Adrenal gland (tissue), 12 donors: ENCODE results near the gene PTGES2. TPM values are rescaled to one million over a fixed set of nuclear protein-coding genes. Genes with fewer than 3 reads are reported as not detected.

Experiments
- DNase-seq, 7 donors: peaks; one replicate each; pipeline ENCODE4 v3.0.0-alpha.2; 2019 to 2020
- H3K27ac ChIP-seq, 5 donors: fragments of 200-600 bp; sonication (generic) in 4 of 5; 1 replicate in 3 of 5; 2 replicates in 2 of 5; pipeline versions ENCODE4 v1.5.1 to v1.8.0; 2016 to 2020; ENCODE audit warnings: mild to moderate bottlenecking in 1 of 5
- H3K27me3 ChIP-seq: fragments of 200-600 bp; 2 replicates; pipeline ENCODE4 v1.8.0; 2021
- H3K36me3 ChIP-seq, 2 donors: fragments of 200-600 bp; replicated peaks in 1 of 2; 1 replicate in 1 of 2; 2 replicates in 1 of 2; pipeline versions ENCODE4 v1.5.1 to v1.8.0; 2018 to 2022
- H3K4me1 ChIP-seq, 2 donors: fragments of 200-600 bp; replicated peaks in 1 of 2; 1 replicate in 1 of 2; 2 replicates in 1 of 2; pipeline versions ENCODE4 v1.5.1 to v1.8.0; 2018 to 2021
- H3K4me3 ChIP-seq, 4 donors: fragments of 200-600 bp; sonication (generic) in 3 of 4; one replicate each; pipeline ENCODE4 v1.5.1; 2016 to 2018
- H3K9me3 ChIP-seq, 3 donors: fragments of 200-600 bp; sonication (generic) in 1 of 3; replicated peaks in 1 of 3; 1 replicate in 2 of 3; 2 replicates in 1 of 3; pipeline versions ENCODE4 v1.5.1 to v1.8.0; 2016 to 2021
- POLR2A ChIP-seq, 2 donors: fragments of 450-650 bp; IDR thresholded peaks; one replicate each; pipeline ENCODE4 v1.6.1; 2017; ENCODE audit warnings: antibody characterized with exemption in 2 of 2, mild to moderate bottlenecking in 2 of 2, moderate library complexity in 1 of 2
- WGBS, 4 donors: extraction: QIAGEN DNeasy Blood & Tissue Kit in 2 of 4; methylation state at CpG; one replicate each; pipeline versions ENCODE4 v1.1.5 to v1.1.7; 2013 to 2017; 5-methylcytosine and 5-hydroxymethylcytosine counted together
- intact Hi-C, 2 donors: fragments of 100-400 bp; cut with DNase I; formaldehyde crosslinking; loops; one replicate each; pipeline versions ENCODE4 v1.14.1 to v1.15.0; 2022 to 2023
- polyA plus RNA-seq, 3 donors: library from polyadenylated mRNA; stranded (reverse); fragments of 200-250 nt in 2 of 3; fragments of 350-450 nt in 1 of 3; fragmentation: Illumina TruSeq in 1 of 3; extraction: RNeasy Lipid Tissue Mini Kit (QIAGEN cat#74804) in 1 of 3; gene quantifications; one replicate each; pipeline ENCODE4 v1.2.3, GENCODE V29; 2013 to 2014
- total RNA-seq, 9 donors: library from RNA; depleted of rRNA in 4 of 9; stranded (reverse); fragments of >200 nt in 4 of 9; fragments of 120-200 nt in 1 of 9; fragmentation: NEBNext Ultra II Directional in 1 of 9; extraction: Animal tissue kit (Norgen Biotek cat#: 25700) in 1 of 9; gene quantifications; one replicate each; pipeline versions ENCODE4 v1.1.0 to v1.2.4, GENCODE V29; 2013 to 2023
- TF ChIP-seq, protein P1 (sequence below), 6 experiments: fragments of 450-650 bp in 4 of 6; fragments of 200-600 bp in 2 of 6; sonication (generic) in 1 of 6; IDR thresholded peaks; 1 replicate in 5 of 6; 2 replicates in 1 of 6; pipeline versions ENCODE4 v1.5.1 to v1.8.0; 2016 to 2021; ENCODE audit warnings: antibody characterized with exemption in 6 of 6, mild to moderate bottlenecking in 2 of 6, moderate library complexity in 1 of 6
- donor health status: healthy with polysubstance abuse.
- donor health status: Bipolar disorder and iron deficiency.
- donor health status: DM: yes; HTN: yes; CAD: no.
- donor health status: DM: no; HTN: no; CAD: no.
- donor health status: DM: no; HTN: no; CAD: no.
- donor health status: DM: yes; HTN: yes; CAD: no.

The PTGES2 gene
- total and polyA plus RNA-seq, 12 donors, result 64.8 to 147 (median 98.4) TPM

DNA sequence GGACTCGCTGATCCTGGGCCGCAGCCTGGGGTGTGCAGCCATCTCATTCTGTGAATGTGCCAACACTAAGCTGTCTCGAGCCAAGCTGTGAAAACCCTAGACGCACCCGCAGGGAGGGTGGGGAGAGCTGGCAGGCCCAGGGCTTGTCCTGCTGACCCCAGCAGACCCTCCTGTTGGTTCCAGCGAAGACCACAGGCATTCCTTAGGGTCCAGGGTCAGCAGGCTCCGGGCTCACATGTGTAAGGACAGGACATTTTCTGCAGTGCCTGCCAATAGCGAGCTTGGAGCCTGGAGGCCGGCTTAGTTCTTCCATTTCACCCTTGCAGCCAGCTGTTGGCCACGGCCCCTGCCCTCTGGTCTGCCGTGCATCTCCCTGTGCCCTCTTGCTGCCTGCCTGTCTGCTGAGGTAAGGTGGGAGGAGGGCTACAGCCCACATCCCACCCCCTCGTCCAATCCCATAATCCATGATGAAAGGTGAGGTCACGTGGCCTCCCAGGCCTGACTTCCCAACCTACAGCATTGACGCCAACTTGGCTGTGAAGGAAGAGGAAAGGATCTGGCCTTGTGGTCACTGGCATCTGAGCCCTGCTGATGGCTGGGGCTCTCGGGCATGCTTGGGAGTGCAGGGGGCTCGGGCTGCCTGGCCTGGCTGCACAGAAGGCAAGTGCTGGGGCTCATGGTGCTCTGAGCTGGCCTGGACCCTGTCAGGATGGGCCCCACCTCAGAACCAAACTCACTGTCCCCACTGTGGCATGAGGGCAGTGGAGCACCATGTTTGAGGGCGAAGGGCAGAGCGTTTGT lies 19.9 kb downstream of the PTGES2 start:
- intact Hi-C loops, result no loop called here
- WGBS, 4 donors, result 77 to 82% (median 79%) methylated on average over 8 to 18 of the region's 18 CpGs
- no peak for TF ChIP-seq POLR2A (IDR thresholded peaks at IDR 0.05)
- TF ChIP-seq, protein P1, sequence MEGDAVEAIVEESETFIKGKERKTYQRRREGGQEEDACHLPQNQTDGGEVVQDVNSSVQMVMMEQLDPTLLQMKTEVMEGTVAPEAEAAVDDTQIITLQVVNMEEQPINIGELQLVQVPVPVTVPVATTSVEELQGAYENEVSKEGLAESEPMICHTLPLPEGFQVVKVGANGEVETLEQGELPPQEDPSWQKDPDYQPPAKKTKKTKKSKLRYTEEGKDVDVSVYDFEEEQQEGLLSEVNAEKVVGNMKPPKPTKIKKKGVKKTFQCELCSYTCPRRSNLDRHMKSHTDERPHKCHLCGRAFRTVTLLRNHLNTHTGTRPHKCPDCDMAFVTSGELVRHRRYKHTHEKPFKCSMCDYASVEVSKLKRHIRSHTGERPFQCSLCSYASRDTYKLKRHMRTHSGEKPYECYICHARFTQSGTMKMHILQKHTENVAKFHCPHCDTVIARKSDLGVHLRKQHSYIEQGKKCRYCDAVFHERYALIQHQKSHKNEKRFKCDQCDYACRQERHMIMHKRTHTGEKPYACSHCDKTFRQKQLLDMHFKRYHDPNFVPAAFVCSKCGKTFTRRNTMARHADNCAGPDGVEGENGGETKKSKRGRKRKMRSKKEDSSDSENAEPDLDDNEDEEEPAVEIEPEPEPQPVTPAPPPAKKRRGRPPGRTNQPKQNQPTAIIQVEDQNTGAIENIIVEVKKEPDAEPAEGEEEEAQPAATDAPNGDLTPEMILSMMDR (IDR thresholded peaks at IDR 0.05), result no peak
- Histone ChIP-seq H3K36me3 (peaks cover 0 to 60% of the 10 kb centered on the region in 2 donors), H3K27me3 (no peaks in the 10 kb centered on the region), H3K9me3 (no peaks in the 10 kb centered on the region), H3K27ac (peak overlapping the region in 1 of 5 donors; percentile 62), H3K4me1 (peaks cover 15 to 17% of the 10 kb centered on the region in 2 donors), H3K4me3 (no peak overlapping the region)
- no peak for DNase-seq

DNA sequence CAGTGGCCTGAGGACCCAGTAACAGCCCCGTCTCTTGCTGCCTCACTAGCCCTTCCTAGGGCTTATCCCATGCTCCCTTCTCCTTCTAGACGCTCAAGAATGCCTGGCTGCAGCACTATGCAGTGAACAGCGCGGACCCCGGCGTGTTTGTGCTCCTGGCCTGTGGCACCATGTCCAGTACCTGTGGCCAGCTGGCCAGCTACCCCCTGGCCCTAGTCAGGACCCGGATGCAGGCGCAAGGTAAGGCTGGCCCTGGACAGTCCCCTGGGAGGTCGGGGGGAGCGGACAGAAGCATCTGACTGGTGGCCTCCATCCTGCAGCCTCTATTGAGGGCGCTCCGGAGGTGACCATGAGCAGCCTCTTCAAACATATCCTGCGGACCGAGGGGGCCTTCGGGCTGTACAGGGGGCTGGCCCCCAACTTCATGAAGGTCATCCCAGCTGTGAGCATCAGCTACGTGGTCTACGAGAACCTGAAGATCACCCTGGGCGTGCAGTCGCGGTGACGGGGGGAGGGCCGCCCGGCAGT lies 20.5 kb downstream of the PTGES2 start:
- TF ChIP-seq, protein P1 (IDR thresholded peaks at IDR 0.05), result no peak
- TF ChIP-seq POLR2A (IDR thresholded peaks at IDR 0.05), result no peak
- intact Hi-C loops, result no loop called here
- Histone ChIP-seq H3K9me3 (no peaks in the 10 kb centered on the region), H3K27ac (peak overlapping the region in 1 of 5 donors; percentile 62), H3K36me3 (peaks cover 0 to 67% of the 10 kb centered on the region in 2 donors), H3K4me3 (no peak overlapping the region), H3K4me1 (peaks cover 15 to 17% of the 10 kb centered on the region in 2 donors), H3K27me3 (no peaks in the 10 kb centered on the region)
- peak in 1 of 7 donors; percentile 22 for DNase-seq
- WGBS, 4 donors, result 87 to 92% (median 89%) methylated on average over 19 to 23 of the region's 23 CpGs

DNA sequence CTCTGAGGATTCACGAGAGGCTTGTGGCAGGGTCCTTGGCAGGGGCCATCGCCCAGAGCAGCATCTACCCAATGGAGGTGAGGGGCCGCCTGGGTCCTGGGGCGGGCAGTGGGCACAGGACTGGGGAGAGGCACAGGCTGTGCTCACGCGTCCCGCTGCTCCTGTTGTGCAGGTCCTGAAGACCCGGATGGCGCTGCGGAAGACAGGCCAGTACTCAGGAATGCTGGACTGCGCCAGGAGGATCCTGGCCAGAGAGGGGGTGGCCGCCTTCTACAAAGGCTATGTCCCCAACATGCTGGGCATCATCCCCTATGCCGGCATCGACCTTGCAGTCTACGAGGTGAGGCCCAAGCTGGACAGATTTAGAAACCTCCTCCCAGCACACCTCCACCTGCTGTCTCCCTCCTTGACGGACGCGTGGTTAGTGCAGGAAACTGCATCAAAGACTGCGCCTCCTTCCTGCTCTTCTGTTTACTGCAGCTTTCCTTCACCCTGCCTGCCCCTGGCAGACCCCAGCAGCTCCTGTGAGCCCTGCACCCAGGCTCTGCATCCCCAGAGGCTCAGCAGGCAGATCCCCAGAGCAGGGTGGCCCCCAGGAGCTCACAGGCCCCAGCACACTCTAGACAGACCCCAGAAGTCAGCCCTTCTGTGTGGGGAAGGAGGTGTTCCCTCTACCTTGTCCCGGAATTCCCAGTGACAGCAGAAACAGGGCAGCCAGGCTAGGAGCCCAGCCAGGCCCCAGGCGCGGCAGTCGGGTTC lies 21.2 kb downstream of the PTGES2 start:
- peaks cover 15 to 23% of the 10 kb centered on the region in 2 donors for H3K4me1 ChIP-seq
- DNase-seq, result no peak
- whole genome bisulfite sequencing, 4 donors, result 91 to 92% (median 92%) methylated on average over 12 to 23 of the region's 23 CpGs
- TF ChIP-seq, protein P1 (IDR thresholded peaks at IDR 0.05), result no peak
- no peak for TF ChIP-seq POLR2A (IDR thresholded peaks at IDR 0.05)
- no peaks in the 10 kb centered on the region for H3K27me3 ChIP-seq
- no peaks in the 10 kb centered on the region for H3K9me3 ChIP-seq
- H3K27ac ChIP-seq, result peak overlapping the region in 1 of 5 donors; percentile 62
- peaks cover 0 to 74% of the 10 kb centered on the region in 2 donors for H3K36me3 ChIP-seq
- intact Hi-C loops, result no loop called here
- no peak overlapping the region for H3K4me3 ChIP-seq

DNA sequence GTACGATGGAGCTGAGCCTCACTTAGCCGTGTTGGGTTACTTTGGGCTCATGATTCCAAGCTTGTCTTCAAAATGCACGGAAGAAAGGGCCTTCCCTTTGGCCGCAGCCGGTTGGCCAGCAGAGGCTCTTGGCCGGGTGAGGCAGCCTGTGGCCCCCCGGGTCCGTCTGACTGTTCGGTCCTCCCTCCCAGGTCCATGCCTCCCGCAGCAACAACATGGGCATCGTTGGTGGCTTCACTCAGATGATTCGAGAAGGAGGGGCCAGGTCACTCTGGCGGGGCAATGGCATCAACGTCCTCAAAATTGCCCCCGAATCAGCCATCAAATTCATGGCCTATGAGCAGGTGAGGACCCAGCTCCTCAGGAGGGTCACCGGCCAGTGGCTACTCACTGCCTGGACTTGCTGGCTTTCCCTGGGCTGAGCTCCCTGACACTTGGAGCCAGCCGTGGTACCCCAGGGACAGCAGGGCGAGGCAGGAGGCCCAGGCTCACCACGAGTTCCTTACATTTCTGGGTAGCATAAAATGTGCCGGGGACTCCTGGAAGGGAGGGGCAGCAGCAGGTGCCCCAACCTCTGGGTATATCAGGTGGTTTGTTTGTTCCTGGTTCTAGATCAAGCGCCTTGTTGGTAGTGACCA lies 21.9 kb downstream of the PTGES2 start:
- no peak for TF ChIP-seq POLR2A (IDR thresholded peaks at IDR 0.05)
- TF ChIP-seq, protein P1 (IDR thresholded peaks at IDR 0.05), result no peak
- WGBS, 4 donors, result 86 to 99% (median 89%) methylated on average over 6 to 21 of the region's 21 CpGs
- H3K9me3 ChIP-seq, result no peaks in the 10 kb centered on the region
- H3K27ac ChIP-seq, result no peak overlapping the region
- no peak for DNase-seq
- intact Hi-C loops, result no loop called here
- no peak overlapping the region for H3K4me3 ChIP-seq
- no peaks in the 10 kb centered on the region for H3K27me3 ChIP-seq
- peaks cover 0 to 78% of the 10 kb centered on the region in 2 donors for H3K36me3 ChIP-seq
- peaks cover 18 to 30% of the 10 kb centered on the region in 2 donors for H3K4me1 ChIP-seq
